OCI-LY1 (cell line): Measurements from ENCODE around the gene CDC42BPA.

Source experiments
- CTCF ChIP-seq: fragments of 200-600 bp; sonication (generic), shearing (Covaris generic); IDR thresholded peaks from 2 replicates; pipeline ENCODE4 v1.5.1; 2017; ENCODE audit warnings: mild to moderate bottlenecking, antibody characterized with exemption, low read length, moderate library complexity, mixed read lengths
- EZH2 ChIP-seq: fragments of 200-600 bp; sonication (generic), shearing (Covaris generic); IDR thresholded peaks from 2 replicates; pipeline ENCODE4 v1.8.0; 2017; ENCODE audit warnings: borderline replicate concordance, mixed run types, mild to moderate bottlenecking, antibody characterized with exemption, low read length, moderate library complexity, mixed read lengths

DNA sequence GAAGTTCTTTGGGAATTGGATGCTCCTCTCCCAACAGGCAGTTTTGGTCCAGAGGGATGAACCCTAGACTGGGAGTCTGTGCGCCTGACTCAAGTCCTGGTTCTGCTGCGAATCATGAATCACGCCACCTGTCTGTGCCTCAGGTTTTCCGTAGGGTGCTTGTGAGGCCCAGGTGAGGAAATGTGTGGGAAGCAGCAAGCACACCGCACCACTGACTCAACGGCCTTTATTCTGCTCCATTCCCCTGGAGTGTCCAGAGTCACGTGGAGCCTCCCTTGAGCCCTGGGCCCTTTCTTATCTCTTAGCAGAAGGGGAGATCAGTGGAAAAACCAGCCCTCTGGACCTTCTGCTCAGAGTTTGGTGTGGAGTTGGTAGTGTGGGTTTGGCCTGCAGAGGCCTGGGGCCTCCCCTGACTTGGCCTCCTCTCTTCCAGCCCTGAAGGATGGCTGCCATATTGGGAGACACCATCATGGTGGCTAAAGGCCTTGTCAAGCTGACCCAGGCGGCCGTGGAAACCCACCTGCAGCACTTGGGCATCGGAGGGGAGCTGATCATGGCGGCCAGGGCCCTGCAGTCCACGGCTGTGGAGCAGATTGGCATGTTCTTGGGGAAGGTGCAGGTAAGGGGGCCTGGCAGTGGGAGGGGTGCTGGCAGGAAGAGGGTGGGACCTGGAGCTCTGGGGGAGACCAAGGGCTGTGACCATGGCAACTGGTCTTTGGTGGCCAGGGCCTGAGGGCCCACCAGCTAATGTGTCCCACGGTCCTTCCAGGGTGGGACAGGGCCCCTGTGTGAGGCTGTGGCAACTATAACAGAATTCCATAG is 357.1 kb downstream of the CDC42BPA start:
- TF ChIP-seq CTCF = no peak
- TF ChIP-seq EZH2 = no peak
